CD14-positive monocyte (primary cell): Measurements from ENCODE around the gene CLDN1. TPM values are rescaled to one million over a fixed set of nuclear protein-coding genes. Genes with fewer than 3 reads are reported as not detected.

Experiments used
- DNase-seq, 3 donors: peaks; one replicate each; pipeline ENCODE4 v3.0.0-alpha.2; 2011 to 2022
- H2AFZ ChIP-seq: 2 replicates; pipeline ENCODE4 v1.6.0; 2012; ENCODE audit warnings: mild to moderate bottlenecking, low read depth, low read length, inconsistent platforms; ENCODE audit not compliant: insufficient read depth, poor library complexity, severe bottlenecking
- H3K27ac ChIP-seq, 2 donors: 1 replicate in 1 of 2; 2 replicates in 1 of 2; pipeline ENCODE4 v1.5.1; 2012 to 2013; ENCODE audit warnings: low read length in 2 of 2, control low read depth in 1 of 2, inconsistent platforms in 1 of 2, low read depth in 1 of 2, mild to moderate bottlenecking in 1 of 2
- H3K27me3 ChIP-seq, 2 donors: one replicate each; pipeline versions ENCODE4 v1.6.0 to v1.6.1; 2011 to 2013; ENCODE audit warnings: low read length in 2 of 2; ENCODE audit not compliant: control insufficient read depth in 2 of 2, insufficient read depth in 2 of 2
- H3K36me3 ChIP-seq, 2 donors: replicated peaks in 1 of 2; 1 replicate in 1 of 2; 2 replicates in 1 of 2; pipeline versions ENCODE4 v1.5.1 to v1.6.1; 2012 to 2013; ENCODE audit warnings: low read length in 2 of 2, control low read depth in 1 of 2, inconsistent platforms in 1 of 2, mild to moderate bottlenecking in 1 of 2; ENCODE audit not compliant: insufficient read depth in 2 of 2, control insufficient read depth in 1 of 2
- H3K4me1 ChIP-seq, 2 donors: 1 replicate in 1 of 2; 2 replicates in 1 of 2; pipeline versions ENCODE4 v1.5.1 to v1.6.1; 2012 to 2013; ENCODE audit warnings: low read length in 2 of 2, control low read depth in 1 of 2, inconsistent platforms in 1 of 2, mild to moderate bottlenecking in 1 of 2, moderate library complexity in 1 of 2; ENCODE audit not compliant: insufficient read depth in 2 of 2, control insufficient read depth in 1 of 2
- H3K4me2 ChIP-seq: replicated peaks from 2 replicates; pipeline ENCODE3; 2012; ENCODE audit warnings: low read length, moderate library complexity, mild to moderate bottlenecking; ENCODE audit not compliant: poor library complexity, severe bottlenecking; ENCODE audit errors: extremely low read depth
- H3K4me3 ChIP-seq, 3 experiments: fragments of 200-600 bp in 1 of 3; sonication (generic) in 1 of 3; replicated peaks in 1 of 3; 1 replicate in 2 of 3; 2 replicates in 1 of 3; pipeline ENCODE4 v1.5.1; 2011 to 2013; ENCODE audit warnings: low read length in 3 of 3, mild to moderate bottlenecking in 3 of 3, control low read depth in 2 of 3, low read depth in 2 of 3, inconsistent platforms in 1 of 3, moderate library complexity in 1 of 3
- H3K79me2 ChIP-seq: 2 replicates; pipeline ENCODE4 v1.6.0; 2012; ENCODE audit warnings: mild to moderate bottlenecking, control low read depth, inconsistent platforms, low read length, moderate library complexity; ENCODE audit not compliant: insufficient read depth
- H3K9ac ChIP-seq: 2 replicates; pipeline ENCODE4 v1.6.0; 2017; ENCODE audit warnings: low read length, mild to moderate bottlenecking; ENCODE audit not compliant: insufficient read depth, poor library complexity, severe bottlenecking
- H3K9me3 ChIP-seq, 2 donors: replicated peaks in 1 of 2; 1 replicate in 1 of 2; 2 replicates in 1 of 2; pipeline versions ENCODE4 v1.5.1 to v1.6.1; 2012 to 2013; ENCODE audit warnings: low read length in 2 of 2, control low read depth in 1 of 2; ENCODE audit not compliant: control insufficient read depth in 1 of 2, insufficient read depth in 1 of 2
- H4K20me1 ChIP-seq: 2 replicates; pipeline ENCODE4 v1.6.0; 2012; ENCODE audit warnings: mild to moderate bottlenecking, low read length, control low read depth, moderate library complexity; ENCODE audit not compliant: insufficient read depth
- H3K27ac Mint-ChIP-seq, 7 donors: one replicate each; pipeline ENCODE4 v1.8.0; 2020; ENCODE audit warnings: mild to moderate bottlenecking in 7 of 7, mixed read lengths in 7 of 7, moderate library complexity in 6 of 7, inconsistent platforms in 2 of 7
- H3K27me3 Mint-ChIP-seq, 3 donors: one replicate each; pipeline ENCODE4 v1.8.0; 2021 to 2022; ENCODE audit warnings: low read depth in 3 of 3, mild to moderate bottlenecking in 3 of 3, mixed read lengths in 3 of 3, moderate library complexity in 3 of 3, inconsistent platforms in 1 of 3
- H3K36me3 Mint-ChIP-seq, 2 donors: one replicate each; pipeline ENCODE4 v1.8.0; 2020; ENCODE audit warnings: mixed read lengths in 2 of 2, inconsistent platforms in 1 of 2, mild to moderate bottlenecking in 1 of 2
- H3K4me1 Mint-ChIP-seq: one replicate; pipeline ENCODE4 v1.8.0; 2020; ENCODE audit warnings: mild to moderate bottlenecking, mixed read lengths
- H3K4me3 Mint-ChIP-seq, 2 donors: one replicate each; pipeline ENCODE4 v1.8.0; 2020; ENCODE audit warnings: mild to moderate bottlenecking in 2 of 2, mixed read lengths in 2 of 2, moderate library complexity in 1 of 2
- H3K9me3 Mint-ChIP-seq, 7 donors: one replicate each; pipeline ENCODE4 v1.8.0; 2020 to 2022; ENCODE audit warnings: mixed read lengths in 7 of 7, mild to moderate bottlenecking in 6 of 7, moderate library complexity in 6 of 7, inconsistent platforms in 2 of 7
- WGBS: methylation state at CpG from one replicate; pipeline ENCODE4 v1.1.5; 2013; ENCODE audit warnings: missing lambda C conversion rate; ENCODE audit not compliant: insufficient coverage; 5-methylcytosine and 5-hydroxymethylcytosine counted together
- intact Hi-C, 2 donors: fragments of 100-400 bp; cut with micrococcal nuclease; formaldehyde crosslinking; loops; one replicate each; pipeline versions ENCODE4 v1.15.0 to v1.15.1; 2023
- polyA plus RNA-seq, 3 donors: library from polyadenylated mRNA; depleted of rRNA in 1 of 3; unstranded in 2 of 3; stranded (reverse) in 1 of 3; fragments of 300-500 nt in 2 of 3; fragments of >200 nt in 1 of 3; fragmentation: Illumina TruSeq in 2 of 3; gene quantifications; 1 replicate in 2 of 3; 2 replicates in 1 of 3; pipeline ENCODE4 v1.2.3, GENCODE V29; 2012 to 2021
- TF ChIP-seq, protein P1 (sequence below): fragments of 200-600 bp; IDR thresholded peaks from one replicate; pipeline ENCODE4 v1.8.0; 2022; ENCODE audit warnings: antibody characterized with exemption, mild to moderate bottlenecking

CLDN1 gene
- polyA plus RNA-seq, 3 donors: not detected

DNA sequence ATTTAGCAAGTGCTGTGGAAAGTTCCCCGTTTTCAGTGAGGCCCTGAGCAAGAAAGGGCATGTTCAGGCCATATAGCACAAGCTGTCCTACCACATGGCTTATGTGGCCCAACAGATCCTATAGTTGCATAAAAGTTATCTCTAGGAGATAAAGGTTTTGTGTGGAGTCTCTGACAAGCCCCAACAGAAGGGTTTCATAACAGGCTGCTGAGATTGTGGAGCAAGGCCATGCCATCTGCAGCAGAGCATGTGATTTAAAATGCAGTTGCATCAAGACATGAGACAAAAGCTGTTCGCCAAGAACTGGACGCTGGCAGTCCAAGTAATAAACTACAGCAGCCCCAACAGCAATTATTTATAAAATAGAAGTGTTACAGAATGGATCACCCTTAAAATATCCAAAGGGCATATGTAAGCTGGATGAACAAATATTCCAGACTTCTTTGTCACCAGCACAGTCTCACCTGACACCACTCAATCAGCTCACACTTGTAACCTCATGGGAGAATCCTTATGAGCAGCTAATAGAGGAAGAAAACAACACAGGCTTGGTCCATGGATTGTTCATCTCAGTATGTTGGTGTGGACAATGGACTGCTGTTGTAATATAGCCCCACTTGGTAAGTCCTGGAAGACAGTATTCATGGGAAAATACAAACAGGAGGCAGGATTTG lies 14.4 kb upstream of the CLDN1 start:
- Histone ChIP-seq H3K4me1 (no peaks in the 10 kb centered on the region), H3K27ac (no peak overlapping the region), H3K9ac (no peak overlapping the region), H3K27me3 (no peaks in the 10 kb centered on the region), H3K36me3 (no peaks in the 10 kb centered on the region), H2AFZ (no peak overlapping the region), H4K20me1 (no peaks in the 10 kb centered on the region), H3K9me3 (no peaks in the 10 kb centered on the region), H3K79me2 (no peaks in the 10 kb centered on the region), H3K4me3 (no peak overlapping the region), H3K4me2 (no peak overlapping the region)
- intact Hi-C loops: no loop called here
- TF ChIP-seq, protein P1, sequence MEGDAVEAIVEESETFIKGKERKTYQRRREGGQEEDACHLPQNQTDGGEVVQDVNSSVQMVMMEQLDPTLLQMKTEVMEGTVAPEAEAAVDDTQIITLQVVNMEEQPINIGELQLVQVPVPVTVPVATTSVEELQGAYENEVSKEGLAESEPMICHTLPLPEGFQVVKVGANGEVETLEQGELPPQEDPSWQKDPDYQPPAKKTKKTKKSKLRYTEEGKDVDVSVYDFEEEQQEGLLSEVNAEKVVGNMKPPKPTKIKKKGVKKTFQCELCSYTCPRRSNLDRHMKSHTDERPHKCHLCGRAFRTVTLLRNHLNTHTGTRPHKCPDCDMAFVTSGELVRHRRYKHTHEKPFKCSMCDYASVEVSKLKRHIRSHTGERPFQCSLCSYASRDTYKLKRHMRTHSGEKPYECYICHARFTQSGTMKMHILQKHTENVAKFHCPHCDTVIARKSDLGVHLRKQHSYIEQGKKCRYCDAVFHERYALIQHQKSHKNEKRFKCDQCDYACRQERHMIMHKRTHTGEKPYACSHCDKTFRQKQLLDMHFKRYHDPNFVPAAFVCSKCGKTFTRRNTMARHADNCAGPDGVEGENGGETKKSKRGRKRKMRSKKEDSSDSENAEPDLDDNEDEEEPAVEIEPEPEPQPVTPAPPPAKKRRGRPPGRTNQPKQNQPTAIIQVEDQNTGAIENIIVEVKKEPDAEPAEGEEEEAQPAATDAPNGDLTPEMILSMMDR: no peak
- no peak for DNase-seq
- WGBS: no CpG with 5 or more reads among the region's 3 CpGs
- peaks cover 0 to 9% (median 0%) of the 10 kb centered on the region in 7 donors for H3K9me3 Mint-ChIP-seq
- no peaks in the 10 kb centered on the region for H3K36me3 Mint-ChIP-seq
- no peaks in the 10 kb centered on the region for H3K4me1 Mint-ChIP-seq
- no peak overlapping the region for H3K27ac Mint-ChIP-seq
- no peak overlapping the region for H3K4me3 Mint-ChIP-seq
- H3K27me3 Mint-ChIP-seq: peaks cover 0 to 4% (median 1%) of the 10 kb centered on the region in 3 donors

DNA sequence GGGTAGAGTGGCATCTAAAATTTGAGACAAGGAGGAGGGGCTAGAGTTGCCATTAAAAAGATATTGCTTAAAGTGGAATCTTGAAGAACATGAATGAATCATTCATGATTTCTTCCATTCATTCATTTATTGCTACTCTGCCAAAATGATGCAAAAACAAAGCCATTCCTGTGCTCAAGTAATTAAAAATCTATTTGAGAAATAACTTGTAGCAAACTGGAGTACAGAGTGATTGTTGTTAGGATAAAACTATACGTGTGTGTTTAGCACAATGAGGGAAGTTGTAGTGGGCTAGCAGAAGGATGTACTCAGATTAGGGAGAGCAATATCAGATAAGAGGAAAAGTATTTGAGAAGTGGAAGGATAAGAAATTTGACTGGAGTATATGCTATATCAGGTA lies 11.7 kb upstream of the CLDN1 start:
- Histone ChIP-seq H3K27me3 (no peaks in the 10 kb centered on the region), H3K27ac (no peak overlapping the region), H3K9me3 (no peaks in the 10 kb centered on the region), H3K79me2 (no peaks in the 10 kb centered on the region), H3K4me3 (no peak overlapping the region), H3K9ac (no peak overlapping the region), H3K36me3 (no peaks in the 10 kb centered on the region), H2AFZ (no peak overlapping the region), H4K20me1 (no peaks in the 10 kb centered on the region), H3K4me2 (no peak overlapping the region), H3K4me1 (no peaks in the 10 kb centered on the region)
- no peaks in the 10 kb centered on the region for H3K36me3 Mint-ChIP-seq
- peaks cover 0 to 4% (median 1%) of the 10 kb centered on the region in 3 donors for H3K27me3 Mint-ChIP-seq
- no peaks in the 10 kb centered on the region for H3K4me1 Mint-ChIP-seq
- no peak for DNase-seq
- TF ChIP-seq, protein P1: no peak
- H3K27ac Mint-ChIP-seq: no peak overlapping the region
- H3K9me3 Mint-ChIP-seq: peaks cover 0 to 2% (median 0%) of the 10 kb centered on the region in 7 donors
- H3K4me3 Mint-ChIP-seq: no peak overlapping the region
- WGBS: 63% methylated on average over 1 of the region's 1 CpG
- intact Hi-C loops: no loop called here
